IMR-90 (cell line): ENCODE measurements around the gene SNX14. TPM values are rescaled to one million over a fixed set of nuclear protein-coding genes. Genes with fewer than 3 reads are reported as not detected.

Source experiments
- ATAC-seq: fragments of 200-7000 bp; cut with Tn5 transposase; 2 replicates; pipeline ENCODE4 v1.9.1; 2020; ENCODE audit warnings: low read depth, mild to moderate bottlenecking, moderate library complexity
- BruUV-seq: library from RNA; stranded (reverse); fragments of 400-500 nt; replicated peaks from 2 replicates; lab custom pipeline; 2021; lab: Mats Ljungman, UMichigan
- CTCF ChIA-PET: fragments of 300-600 bp; formaldehyde crosslinking; extraction: SDS; loops from one replicate; lab custom pipeline; 2021; ENCODE audit warnings: antibody characterized with exemption; lab: Yijun Ruan, JAX
- POLR2A ChIA-PET: fragments of 300-600 bp; sonication (Branson Sonifier 250); formaldehyde crosslinking; loops from one replicate; lab custom pipeline; 2022; ENCODE audit warnings: antibody characterized with exemption; ENCODE audit not compliant: unreplicated experiment; lab: Charles Lee
- DNase-seq: peaks from one replicate; pipeline ENCODE4 v3.0.0; 2013
- H2AFZ ChIP-seq: replicated peaks from 2 replicates; pipeline ENCODE3; 2013; ENCODE audit warnings: low read length, mild to moderate bottlenecking; ENCODE audit not compliant: poor library complexity
- H2AK5ac ChIP-seq: 2 replicates; pipeline ENCODE4 v1.6.1; 2013; ENCODE audit warnings: low read depth, low read length, inconsistent platforms
- H2AK9ac ChIP-seq: replicated peaks from 2 replicates; pipeline ENCODE3; 2013; ENCODE audit warnings: mild to moderate bottlenecking, low read depth, low read length, moderate library complexity; ENCODE audit not compliant: poor library complexity
- H2BK120ac ChIP-seq: 2 replicates; pipeline ENCODE4 v1.6.1; 2013; ENCODE audit warnings: low read depth, low read length, inconsistent platforms
- H2BK15ac ChIP-seq: 3 replicates; pipeline ENCODE4 v1.6.1; 2013; ENCODE audit warnings: low read depth, low read length, inconsistent platforms
- H2BK20ac ChIP-seq: 2 replicates; pipeline ENCODE4 v1.6.1; 2013; ENCODE audit warnings: low read depth, mild to moderate bottlenecking, inconsistent platforms, low read length, moderate library complexity
- H2BK5ac ChIP-seq: 2 replicates; pipeline ENCODE4 v1.6.1; 2013; ENCODE audit warnings: mild to moderate bottlenecking, low read depth, low read length, inconsistent platforms; ENCODE audit not compliant: poor library complexity, severe bottlenecking
- H3K14ac ChIP-seq: replicated peaks from 2 replicates; pipeline ENCODE4 v1.6.1; 2013; ENCODE audit warnings: low read depth, low read length, inconsistent platforms
- H3K18ac ChIP-seq: 2 replicates; pipeline ENCODE4 v1.6.1; 2013; ENCODE audit warnings: low read depth, low read length, control low read depth
- H3K23ac ChIP-seq: 2 replicates; pipeline ENCODE4 v1.6.1; 2013; ENCODE audit warnings: low read depth, low read length, inconsistent platforms
- H3K27ac ChIP-seq: 2 replicates; pipeline ENCODE4 v1.5.1; 2013; ENCODE audit warnings: mild to moderate bottlenecking, control low read depth, low read length; ENCODE audit not compliant: insufficient read depth
- H3K27me3 ChIP-seq: 2 replicates; pipeline ENCODE4 v1.6.1; 2013; ENCODE audit warnings: low read length; ENCODE audit not compliant: control insufficient read depth, insufficient read depth
- H3K36me3 ChIP-seq: 2 replicates; pipeline ENCODE4 v1.6.1; 2013; ENCODE audit warnings: low read length, mixed read lengths; ENCODE audit not compliant: control insufficient read depth, insufficient read depth
- H3K4ac ChIP-seq: 2 replicates; pipeline ENCODE4 v1.6.1; 2013; ENCODE audit warnings: low read depth, low read length, inconsistent platforms
- H3K4me1 ChIP-seq: 2 replicates; pipeline ENCODE4 v1.6.1; 2013; ENCODE audit warnings: low read length, mixed read lengths; ENCODE audit not compliant: control insufficient read depth, insufficient read depth
- H3K4me2 ChIP-seq: 2 replicates; pipeline ENCODE4 v1.6.1; 2013; ENCODE audit warnings: low read depth, mild to moderate bottlenecking, control low read depth, low read length, moderate library complexity
- H3K4me3 ChIP-seq: 2 replicates; pipeline ENCODE4 v1.5.1; 2013; ENCODE audit warnings: low read depth, mild to moderate bottlenecking, control low read depth, low read length, moderate library complexity; ENCODE audit not compliant: insufficient read depth
- H3K56ac ChIP-seq: 2 replicates; pipeline ENCODE4 v1.6.1; 2013; ENCODE audit warnings: low read length, inconsistent platforms; ENCODE audit not compliant: insufficient read depth; ENCODE audit errors: extremely low read depth
- H3K79me1 ChIP-seq, 2 experiments: 2 replicates each; pipeline ENCODE4 v1.6.1; 2013; ENCODE audit warnings: low read length in 2 of 2, inconsistent platforms in 1 of 2, low read depth in 1 of 2
- H3K9ac ChIP-seq: 2 replicates; pipeline ENCODE4 v1.6.1; 2013; ENCODE audit warnings: low read depth, low read length, control low read depth
- H3K9me1 ChIP-seq: 2 replicates; pipeline ENCODE4 v1.6.1; 2013; ENCODE audit warnings: low read length, inconsistent platforms; ENCODE audit not compliant: insufficient read depth
- H3K9me3 ChIP-seq: 2 replicates; pipeline ENCODE4 v1.6.1; 2013; ENCODE audit warnings: low read length; ENCODE audit not compliant: control insufficient read depth, insufficient read depth
- H4K20me1 ChIP-seq: 2 replicates; pipeline ENCODE4 v1.6.1; 2013; ENCODE audit warnings: low read length, inconsistent platforms; ENCODE audit not compliant: insufficient read depth
- H4K5ac ChIP-seq: 2 replicates; pipeline ENCODE4 v1.6.1; 2013; ENCODE audit warnings: mild to moderate bottlenecking, low read depth, low read length, control low read depth
- H4K8ac ChIP-seq, 2 experiments: 2 replicates each; pipeline ENCODE4 v1.6.1; 2013; ENCODE audit warnings: low read depth in 2 of 2, low read length in 2 of 2, control low read depth in 1 of 2, inconsistent platforms in 1 of 2
- H4K91ac ChIP-seq: 2 replicates; pipeline ENCODE4 v1.6.1; 2013; ENCODE audit warnings: low read depth, low read length, inconsistent platforms; ENCODE audit not compliant: insufficient read depth
- BHLHE40 ChIP-seq: fragments of 150-350 bp; IDR thresholded peaks from 2 replicates; pipeline ENCODE4 v1.6.1; 2016; ENCODE audit warnings: mild to moderate bottlenecking, low read depth, low read length
- CEBPB ChIP-seq: IDR thresholded peaks from 2 replicates; pipeline ENCODE4 v1.6.1; 2012; ENCODE audit warnings: low read depth, low read length, improper control_type of control experiment
- CHD1 ChIP-seq: IDR thresholded peaks from 2 replicates; pipeline ENCODE4 v1.6.1; 2012; ENCODE audit warnings: low read depth, low read length, improper control_type of control experiment
- MAZ ChIP-seq: IDR thresholded peaks from 2 replicates; pipeline ENCODE4 v1.6.1; 2012; ENCODE audit warnings: low read depth, mild to moderate bottlenecking, low read length, improper control_type of control experiment, moderate library complexity, borderline replicate concordance
- MXI1 ChIP-seq: IDR thresholded peaks from 2 replicates; pipeline ENCODE4 v1.6.1; 2012; ENCODE audit warnings: low read depth, mild to moderate bottlenecking, low read length, moderate library complexity, borderline replicate concordance
- NFE2L2 ChIP-seq: fragments of 150-350 bp; IDR thresholded peaks from 2 replicates; pipeline ENCODE4 v1.6.1; 2016; ENCODE audit warnings: low read depth, mild to moderate bottlenecking, low read length
- POLR2A ChIP-seq: IDR thresholded peaks from 2 replicates; pipeline ENCODE4 v1.6.1; 2012; ENCODE audit warnings: mild to moderate bottlenecking, low read depth, low read length
- WGBS, 2 experiments: methylation state at CpG; one replicate each; pipeline versions ENCODE4 v1.1.5 to v1.1.7; 2013; ENCODE audit warnings: missing lambda C conversion rate in 2 of 2; ENCODE audit not compliant: insufficient read length in 1 of 2; ENCODE audit errors: extremely low coverage in 2 of 2; 5-methylcytosine and 5-hydroxymethylcytosine counted together
- dilution Hi-C: fragments of 300-500 bp; cut with HindIII; formaldehyde crosslinking; loops from one replicate; pipeline ENCODE4 v1.14.3; 2018; ENCODE audit warnings: low sequenced_read_pairs; ENCODE audit not compliant: unreplicated experiment
- in situ Hi-C: fragments of 300-500 bp; cut with MboI; formaldehyde crosslinking; loops from 3 replicates; pipeline ENCODE4 v1.14.3; 2019; ENCODE audit warnings: low sequenced_read_pairs, inconsistent platforms, mixed read lengths
- intact Hi-C: fragments of 100-400 bp; cut with micrococcal nuclease; formaldehyde crosslinking; loops from 2 replicates; pipeline ENCODE4 v1.10.0; 2022
- polyA plus RNA-seq, 3 experiments: library from polyadenylated mRNA; depleted of rRNA; stranded (reverse); fragments of >200 nt; gene quantifications; 2 replicates each; pipeline ENCODE4 v1.2.3, GENCODE V29; 2012; ENCODE audit warnings: low replicate concordance in 1 of 3
- total RNA-seq: library from RNA; depleted of rRNA; stranded (reverse); fragments of >200 nt; gene quantifications from 2 replicates; pipeline ENCODE4 v1.2.3, GENCODE V29; 2012
- TF ChIP-seq, protein P1 (sequence below): fragments of 150-350 bp; IDR thresholded peaks from 2 replicates; pipeline ENCODE4 v1.6.1; 2017; ENCODE audit warnings: mild to moderate bottlenecking, antibody characterized with exemption, low read length, low read depth
- TF ChIP-seq, protein P2 (sequence below): fragments of 150-350 bp; IDR thresholded peaks from 2 replicates; pipeline ENCODE4 v1.6.1; 2016; ENCODE audit warnings: low read depth, mild to moderate bottlenecking, low read length, moderate library complexity, borderline replicate concordance

Gene SNX14
- total and polyA plus RNA-seq, 2 of the 4 experiments (the other 2 are of a cell fraction), result 39.9 to 61.8 TPM

DNA sequence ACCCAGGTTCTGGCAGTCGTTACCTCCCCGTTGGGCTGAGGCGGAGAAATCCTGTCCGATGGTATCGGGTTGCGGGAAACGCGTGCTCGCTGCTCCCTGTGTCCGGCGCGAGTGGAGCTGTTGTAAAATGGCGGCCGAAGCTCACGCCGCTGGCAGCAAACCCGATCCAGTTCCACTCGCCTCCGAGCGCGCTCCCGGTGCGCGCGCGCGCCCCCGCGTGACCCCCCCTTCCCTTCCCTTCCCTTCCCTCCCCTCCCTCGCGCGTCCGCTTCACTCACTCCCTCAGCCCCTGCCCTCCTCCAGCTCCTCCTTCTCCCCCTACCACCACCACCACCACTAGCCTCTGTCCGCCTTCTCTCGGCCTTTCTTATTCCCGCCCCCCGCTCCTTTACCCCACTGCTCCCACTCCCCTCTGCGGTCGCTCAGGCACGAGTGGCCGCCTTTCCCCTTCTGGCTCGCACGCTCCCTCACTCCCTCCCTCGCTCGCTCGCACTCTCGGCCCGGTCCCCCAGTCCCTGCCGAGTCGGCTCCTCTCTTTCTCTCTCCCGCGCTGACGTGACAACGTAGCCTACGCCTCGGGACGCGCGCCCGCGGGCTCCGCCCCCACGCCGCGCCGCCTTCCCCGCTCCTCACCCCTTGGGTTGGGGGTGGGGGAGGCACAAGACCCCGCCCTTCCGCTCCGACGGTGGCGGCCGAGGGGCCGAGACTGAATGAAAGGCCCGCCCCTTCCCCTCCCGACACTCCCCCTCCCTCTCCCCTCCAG lies 49.3 kb upstream of the SNX14 start, which contains the start of gene SYNCRIP:
Gene SYNCRIP, minus strand, starts transcription at position 113 of the 763 bp plus-strand sequence. CDS start 1,447 bp downstream, outside the sequence.
- peak; percentile 87 for ATAC-seq
- H4K20me1 ChIP-seq, result peaks cover 46% of the 10 kb centered on the region
- peak within 1 kb of the TSS; percentile 81 for H2BK120ac ChIP-seq
- peak within 1 kb of the TSS; percentile 95 for H3K4me3 ChIP-seq
- H2BK15ac ChIP-seq, result 0 out of 3 replicates have a peak within 1 kb of the TSS, but pooled peaks have one; percentile 9
- no peaks in the 10 kb centered on the region for H3K9me3 ChIP-seq
- peak within 1 kb of the TSS; percentile 100 for H3K4ac ChIP-seq
- H3K79me1 ChIP-seq, result peaks cover 6 to 13% of the 10 kb centered on the region in 2 experiments; a peak in 3 of 4 replicates
- peak within 1 kb of the TSS; percentile 90 for H3K4me2 ChIP-seq
- peak within 1 kb of the TSS; percentile 96 to 97 for H4K8ac ChIP-seq
- H2AK9ac ChIP-seq, result peak within 1 kb of the TSS; percentile 100
- H2AK5ac ChIP-seq, result peak within 1 kb of the TSS; percentile 99
- peak within 1 kb of the TSS; percentile 100 for H3K23ac ChIP-seq
- H4K91ac ChIP-seq, result peak within 1 kb of the TSS; percentile 100
- H4K5ac ChIP-seq, result peak within 1 kb of the TSS; percentile 95
- peak within 1 kb of the TSS; percentile 99 for H2BK5ac ChIP-seq
- POLR2A ChIA-PET, result interaction anchor here (0.6 to 1.6 kb wide), 6 partner anchors 30 to 1516 kb away, joined by 3 to 21 read pairs (median 6); no protein-coding TSS in a partner anchor
- H2AFZ ChIP-seq, result peak within 1 kb of the TSS; percentile 98
- peaks cover 4% of the 10 kb centered on the region; the same call in 1 of the 2 replicates for H3K4me1 ChIP-seq
- peak within 1 kb of the TSS; percentile 95 for H3K56ac ChIP-seq
- 0% methylated on average over 7 of the region's 76 CpGs; no CpG with 5 or more reads in 1 of the 2 experiments for WGBS, 2 experiments
- intact Hi-C loops, result loop anchor here (1.0 to 5.0 kb wide), 3 partner anchors 35 to 191 kb away; partner anchors contain the start of gene NT5E
- dilution Hi-C loops, result no loop called here
- peak within 1 kb of the TSS; percentile 100 for H3K14ac ChIP-seq
- no peak within 1 kb of the TSS for H2BK20ac ChIP-seq
- peaks cover 7% of the 10 kb centered on the region for H3K36me3 ChIP-seq
- DNase-seq, result peak; percentile 97
- in situ Hi-C loops, result loop anchor here (5.0 kb wide), 1 partner anchor 34 kb away; no protein-coding TSS in a partner anchor
- H3K9me1 ChIP-seq, result peaks cover 4% of the 10 kb centered on the region; the same call in 1 of the 2 replicates
- peak within 1 kb of the TSS; percentile 94 for H3K18ac ChIP-seq
- TF ChIP-seq, protein P1, sequence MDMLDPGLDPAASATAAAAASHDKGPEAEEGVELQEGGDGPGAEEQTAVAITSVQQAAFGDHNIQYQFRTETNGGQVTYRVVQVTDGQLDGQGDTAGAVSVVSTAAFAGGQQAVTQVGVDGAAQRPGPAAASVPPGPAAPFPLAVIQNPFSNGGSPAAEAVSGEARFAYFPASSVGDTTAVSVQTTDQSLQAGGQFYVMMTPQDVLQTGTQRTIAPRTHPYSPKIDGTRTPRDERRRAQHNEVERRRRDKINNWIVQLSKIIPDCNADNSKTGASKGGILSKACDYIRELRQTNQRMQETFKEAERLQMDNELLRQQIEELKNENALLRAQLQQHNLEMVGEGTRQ, result 0 out of 2 replicates have a peak, but pooled peaks have one; percentile 23
- TF ChIP-seq BHLHE40 (peak; percentile 66), POLR2A (peak; percentile 93), CEBPB (no peak), CHD1 (peak; percentile 77), MXI1 (peak; percentile 65), MAZ (peak; percentile 95), NFE2L2 (no peak)
- TF ChIP-seq, protein P2, sequence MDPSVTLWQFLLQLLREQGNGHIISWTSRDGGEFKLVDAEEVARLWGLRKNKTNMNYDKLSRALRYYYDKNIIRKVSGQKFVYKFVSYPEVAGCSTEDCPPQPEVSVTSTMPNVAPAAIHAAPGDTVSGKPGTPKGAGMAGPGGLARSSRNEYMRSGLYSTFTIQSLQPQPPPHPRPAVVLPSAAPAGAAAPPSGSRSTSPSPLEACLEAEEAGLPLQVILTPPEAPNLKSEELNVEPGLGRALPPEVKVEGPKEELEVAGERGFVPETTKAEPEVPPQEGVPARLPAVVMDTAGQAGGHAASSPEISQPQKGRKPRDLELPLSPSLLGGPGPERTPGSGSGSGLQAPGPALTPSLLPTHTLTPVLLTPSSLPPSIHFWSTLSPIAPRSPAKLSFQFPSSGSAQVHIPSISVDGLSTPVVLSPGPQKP, result no peak
- CTCF ChIA-PET, result interaction anchor here (0.7 kb wide), 1 partner anchor 9 kb away, joined by 3 read pairs; no protein-coding TSS in a partner anchor
- H3K27ac ChIP-seq, result peak within 1 kb of the TSS; percentile 98
- no peaks in the 10 kb centered on the region for H3K27me3 ChIP-seq
- no TSS peak for BruUV-seq
- peak within 1 kb of the TSS; percentile 98 for H3K9ac ChIP-seq
